ENCODE measurements around the gene CC2D1A.

DNA sequence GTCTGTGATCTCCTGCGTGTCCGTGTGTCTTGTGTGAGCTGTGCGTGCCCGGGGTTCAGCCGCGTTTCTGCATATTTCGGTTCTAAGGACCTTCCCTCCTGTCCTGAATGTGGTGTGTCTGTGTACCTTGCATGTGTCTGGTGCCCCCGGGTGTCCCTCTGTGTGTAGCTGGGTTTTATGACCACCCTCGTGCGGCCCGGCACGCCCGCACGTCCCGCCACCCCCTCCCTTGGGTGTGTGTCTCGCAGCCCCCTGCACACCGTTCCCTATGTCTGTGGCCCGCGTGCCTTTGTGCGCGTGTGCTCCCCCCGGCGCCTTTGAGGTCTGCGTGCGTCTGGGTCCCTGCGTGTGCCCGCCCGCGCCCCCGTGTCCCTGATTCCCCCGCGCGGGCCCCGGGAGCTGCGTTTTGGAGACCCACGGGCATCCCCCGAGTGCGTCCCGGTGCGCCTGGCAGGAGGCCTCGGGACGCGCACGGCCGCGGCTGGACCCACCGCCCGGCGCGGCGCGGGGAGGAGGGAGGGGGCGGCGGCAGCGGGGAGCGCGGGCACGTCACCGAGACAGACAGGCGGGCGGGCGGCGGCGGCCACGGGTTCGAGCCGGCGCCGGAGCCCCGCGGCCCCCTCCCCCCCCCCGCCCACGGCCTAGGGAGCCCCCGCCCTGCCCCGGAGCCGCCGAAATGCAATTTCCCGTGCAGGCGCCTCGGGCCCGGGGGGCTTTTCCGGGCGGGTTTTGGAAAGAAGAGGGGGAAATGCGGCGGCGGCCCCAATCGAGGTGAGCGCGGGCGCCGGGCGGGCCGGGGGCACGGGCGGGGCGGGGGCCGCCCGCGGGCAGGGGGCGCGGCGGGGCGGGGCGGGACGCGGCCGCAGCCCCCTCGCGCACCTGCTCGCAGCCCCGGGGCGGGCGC lies 41.1 kb upstream of the CC2D1A start:
- TF ChIP-seq ARNTL (CRISPR knock-in tag; IDR thresholded peaks at IDR 0.05; ENCODE audit: borderline replicate concordance, low read depth) = no peak
- TF ChIP-seq ISL1 (CRISPR knock-in tag; IDR thresholded peaks at IDR 0.05) = no peak
